ENCODE data around the gene RRP9.

RRP9 gene

GRCh38 chr3:51944451-51945021 lies 2.8 kb upstream of the RRP9 start:
- in situ Hi-C loops (cut with MboI; ENCODE audit: low pct_unique_long_range_greater_than_20kb, low sequenced_read_pairs): no loop called here
- DNase-seq: no peak

- no peak for DNase-seq
- in situ Hi-C loops (cut with MboI; ENCODE audit: low pct_unique_long_range_greater_than_20kb, low sequenced_read_pairs): no loop called here
These were observed 2.0 kb upstream of the RRP9 start for GRCh38 chr3:51943451-51944391.

- in situ Hi-C loops (cut with MboI; ENCODE audit: low pct_unique_long_range_greater_than_20kb, low sequenced_read_pairs): no loop called here
- DNase-seq: no peak
These were observed 1.1 kb upstream of the RRP9 start for GRCh38 chr3:51942603-51943450.

GRCh38 chr3:51941463-51941797 lies 274 bp downstream of the RRP9 start:
- DNase-seq: no peak
- in situ Hi-C loops (cut with MboI; ENCODE audit: low pct_unique_long_range_greater_than_20kb, low sequenced_read_pairs): no loop called here

- in situ Hi-C loops (cut with MboI; ENCODE audit: low pct_unique_long_range_greater_than_20kb, low sequenced_read_pairs): no loop called here
- no peak for DNase-seq
These were observed 849 bp downstream of the RRP9 start for GRCh38 chr3:51940648-51941462.

GRCh38 chr3:51938780-51939425 lies 2.8 kb downstream of the RRP9 start:
- no peak for DNase-seq

GRCh38 chr3:51937611-51938450 lies 3.9 kb downstream of the RRP9 start:
- no peak for DNase-seq
- in situ Hi-C loops (cut with MboI; ENCODE audit: low pct_unique_long_range_greater_than_20kb, low sequenced_read_pairs): no loop called here

More at GRCh38 chr3:51938780-51939425, 2.8 kb downstream of the RRP9 start:
- in situ Hi-C loops (cut with MboI; ENCODE audit: low pct_unique_long_range_greater_than_20kb, low sequenced_read_pairs): no loop called here

- DNase-seq: no peak
- in situ Hi-C loops (cut with MboI; ENCODE audit: low pct_unique_long_range_greater_than_20kb, low sequenced_read_pairs): no loop called here
These were observed 4.7 kb downstream of the RRP9 start for GRCh38 chr3:51937014-51937413.

- in situ Hi-C loops (cut with MboI; ENCODE audit: low pct_unique_long_range_greater_than_20kb, low sequenced_read_pairs): no loop called here
- DNase-seq: no peak
These were observed 5.6 kb downstream of the RRP9 start for GRCh38 chr3:51935886-51936755.

GRCh38 chr3:51934991-51935885 lies 6.5 kb downstream of the RRP9 start:
- no peak for DNase-seq
- in situ Hi-C loops (cut with MboI; ENCODE audit: low pct_unique_long_range_greater_than_20kb, low sequenced_read_pairs): no loop called here

GRCh38 chr3:51934139-51934850 lies 7.4 kb downstream of the RRP9 start:
- in situ Hi-C loops (cut with MboI; ENCODE audit: low pct_unique_long_range_greater_than_20kb, low sequenced_read_pairs): no loop called here
- no peak for DNase-seq

GRCh38 chr3:51933471-51934138 lies 8.1 kb downstream of the RRP9 start:
- in situ Hi-C loops (cut with MboI; ENCODE audit: low pct_unique_long_range_greater_than_20kb, low sequenced_read_pairs): no loop called here
- no peak for DNase-seq

- DNase-seq: no peak
- in situ Hi-C loops (cut with MboI; ENCODE audit: low pct_unique_long_range_greater_than_20kb, low sequenced_read_pairs): no loop called here
These were observed 9.0 kb downstream of the RRP9 start for GRCh38 chr3:51932471-51933370.

- in situ Hi-C loops (cut with MboI; ENCODE audit: low pct_unique_long_range_greater_than_20kb, low sequenced_read_pairs): no loop called here
- no peak for DNase-seq
These were observed 9.9 kb downstream of the RRP9 start for GRCh38 chr3:51931756-51932155.

Data from KBM-7 (cell line).